Naive B cell (primary cell): ENCODE data around the gene GGCT. TPM values are rescaled to one million over a fixed set of nuclear protein-coding genes. Genes with fewer than 3 reads are reported as not detected.

ENCODE experiments used
- ATAC-seq, 2 donors: fragments of 150-1000 bp; cut with Tn5 transposase; 2 replicates each; pipeline ENCODE4 v1.10.0; 2021; ENCODE audit warnings: low read depth in 2 of 2, mild to moderate bottlenecking in 2 of 2, moderate library complexity in 2 of 2
- DNase-seq: peaks from one replicate; pipeline ENCODE4 v3.0.0; 2022
- H3K27ac Mint-ChIP-seq, 6 donors: one replicate each; pipeline ENCODE4 v1.8.0; 2020 to 2022; ENCODE audit warnings: mild to moderate bottlenecking in 6 of 6, mixed read lengths in 6 of 6, moderate library complexity in 5 of 6, inconsistent platforms in 2 of 6
- H3K27me3 Mint-ChIP-seq, 3 donors: one replicate each; pipeline ENCODE4 v1.8.0; 2021 to 2022; ENCODE audit warnings: mixed read lengths in 3 of 3, mild to moderate bottlenecking in 1 of 3
- H3K36me3 Mint-ChIP-seq, 2 donors: one replicate each; pipeline ENCODE4 v1.8.0; 2020 to 2022; ENCODE audit warnings: mixed read lengths in 2 of 2, inconsistent platforms in 1 of 2, mild to moderate bottlenecking in 1 of 2
- H3K4me1 Mint-ChIP-seq, 3 donors: one replicate each; pipeline ENCODE4 v1.8.0; 2020 to 2022; ENCODE audit warnings: mixed read lengths in 3 of 3, inconsistent platforms in 1 of 3, mild to moderate bottlenecking in 1 of 3, moderate library complexity in 1 of 3
- H3K4me3 Mint-ChIP-seq, 8 donors: one replicate each; pipeline ENCODE4 v1.8.0; 2020 to 2022; ENCODE audit warnings: mild to moderate bottlenecking in 8 of 8, mixed read lengths in 8 of 8, moderate library complexity in 8 of 8, inconsistent platforms in 2 of 8
- H3K9me3 Mint-ChIP-seq, 7 donors: one replicate each; pipeline ENCODE4 v1.8.0; 2020 to 2022; ENCODE audit warnings: mixed read lengths in 7 of 7, mild to moderate bottlenecking in 5 of 7, inconsistent platforms in 2 of 7, moderate library complexity in 1 of 7
- polyA plus RNA-seq, 6 donors: library from polyadenylated mRNA; unstranded; fragments of 300-500 nt; fragmentation: Illumina TruSeq; gene quantifications; one replicate each; pipeline ENCODE4 v1.2.3, GENCODE V29; 2021; ENCODE audit warnings: low read depth in 6 of 6

Gene GGCT
- polyA plus RNA-seq, 6 donors from 2014 or later, result 12.1 to 36.0 (median 28.8) TPM

- no peak overlapping the region for H3K4me3 Mint-ChIP-seq
- no peak for ATAC-seq
- peaks cover 0 to 3% (median 0%) of the 10 kb centered on the region in 7 donors for H3K9me3 Mint-ChIP-seq
- no peaks in the 10 kb centered on the region for H3K27me3 Mint-ChIP-seq
- peak overlapping the region in 4 of 6 donors; percentile 14 to 58 (median 42) for H3K27ac Mint-ChIP-seq
- peaks cover 0 to 8% of the 10 kb centered on the region in 2 donors for H3K36me3 Mint-ChIP-seq
- DNase-seq, result no peak
- peaks cover 62 to 98% (median 90%) of the 10 kb centered on the region in 3 donors for H3K4me1 Mint-ChIP-seq
Observed at GRCh38 chr7:30470771-30471170, 33.9 kb downstream of the GGCT start.

GRCh38 chr7:30470163-30470770 lies 34.4 kb downstream of the GGCT start:
- DNase-seq (no peak), ATAC-seq (no peak)
- Mint-ChIP-seq H3K27ac (peak overlapping the region in 5 of 6 donors; percentile 9 to 58 (median 40)), H3K4me3 (no peak overlapping the region), H3K27me3 (no peaks in the 10 kb centered on the region), H3K4me1 (peaks cover 62 to 98% (median 91%) of the 10 kb centered on the region in 3 donors), H3K9me3 (peaks cover 0 to 3% (median 0%) of the 10 kb centered on the region in 7 donors), H3K36me3 (peaks cover 0 to 8% of the 10 kb centered on the region in 2 donors)

GRCh38 chr7:30469303-30469702 lies 35.3 kb downstream of the GGCT start:
- DNase-seq, result no peak
- no peaks in the 10 kb centered on the region for H3K27me3 Mint-ChIP-seq
- peaks cover 64 to 98% (median 91%) of the 10 kb centered on the region in 3 donors for H3K4me1 Mint-ChIP-seq
- no peak for ATAC-seq
- H3K9me3 Mint-ChIP-seq, result peaks cover 0 to 3% (median 0%) of the 10 kb centered on the region in 7 donors
- peak overlapping the region in 3 of 6 donors; percentile 57 to 65 (median 58) for H3K27ac Mint-ChIP-seq
- peaks cover 0 to 3% of the 10 kb centered on the region in 2 donors for H3K36me3 Mint-ChIP-seq
- peak overlapping the region in 2 of 8 donors; percentile 24 to 70 for H3K4me3 Mint-ChIP-seq

GRCh38 chr7:30468791-30469190 lies 35.8 kb downstream of the GGCT start:
- Mint-ChIP-seq H3K4me1 (peaks cover 64 to 98% (median 91%) of the 10 kb centered on the region in 3 donors), H3K9me3 (peaks cover 0 to 3% (median 0%) of the 10 kb centered on the region in 7 donors), H3K27ac (peak overlapping the region in 4 of 6 donors; percentile 57 to 96 (median 62)), H3K27me3 (no peaks in the 10 kb centered on the region), H3K4me3 (peak overlapping the region in 2 of 8 donors; percentile 46 to 63), H3K36me3 (no peaks in the 10 kb centered on the region)
- no peak for DNase-seq
- no peak for ATAC-seq

GRCh38 chr7:30468041-30468440 lies 36.6 kb downstream of the GGCT start:
- no peak for DNase-seq
- Mint-ChIP-seq H3K27ac (peak overlapping the region in 5 of 6 donors; percentile 37 to 96 (median 62)), H3K4me1 (peaks cover 65 to 98% (median 91%) of the 10 kb centered on the region in 3 donors), H3K36me3 (no peaks in the 10 kb centered on the region), H3K27me3 (no peaks in the 10 kb centered on the region), H3K9me3 (peaks cover 0 to 3% (median 0%) of the 10 kb centered on the region in 7 donors), H3K4me3 (peak overlapping the region in 5 of 8 donors; percentile 2 to 63 (median 46))
- ATAC-seq, result peak; percentile 50 to 51

DNA sequence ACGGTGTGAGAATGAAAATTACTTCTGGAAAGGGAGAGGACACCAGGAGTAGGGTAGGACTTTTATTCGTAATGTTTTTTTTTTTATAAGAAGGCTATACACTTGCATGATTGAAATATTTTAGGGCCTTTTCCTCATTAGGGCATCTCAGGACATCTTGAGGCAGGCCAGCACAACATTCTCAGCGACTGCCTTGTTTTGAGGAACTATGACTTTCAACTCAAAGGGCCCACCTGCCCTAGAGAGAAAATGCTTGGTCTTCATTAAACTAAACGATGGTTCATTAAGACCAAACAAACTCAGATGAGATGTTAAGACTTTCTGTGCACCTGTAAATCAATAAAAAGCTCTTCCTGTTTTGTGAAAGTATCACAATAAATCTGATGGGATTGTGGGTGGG lies 37.4 kb downstream of the GGCT start:
- peak overlapping the region in 6 of 8 donors; percentile 9 to 65 (median 38) for H3K4me3 Mint-ChIP-seq
- DNase-seq (no peak), ATAC-seq (peak; percentile 41 to 60)

DNA sequence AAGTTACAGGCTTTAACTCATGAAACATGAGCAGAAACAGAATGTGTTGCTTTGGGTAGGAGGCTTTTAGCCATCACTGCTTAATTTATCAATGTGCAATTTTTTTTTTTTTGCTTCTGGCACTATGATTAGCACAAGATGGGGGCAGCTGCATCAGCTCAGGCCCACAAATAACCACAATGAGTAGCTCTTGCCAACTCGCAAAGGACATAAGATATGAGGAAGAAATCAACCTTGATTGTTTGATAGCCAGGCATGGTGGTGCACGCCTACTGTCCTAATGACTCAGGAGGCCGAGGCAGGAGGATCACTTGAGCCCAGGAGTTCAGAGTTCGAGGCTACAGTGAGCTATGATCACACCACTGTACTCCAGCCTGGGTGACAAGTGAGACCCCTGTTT lies 38.4 kb downstream of the GGCT start:
- H3K36me3 Mint-ChIP-seq, result no peaks in the 10 kb centered on the region
- H3K27ac Mint-ChIP-seq, result peak overlapping the region in 2 of 6 donors; percentile 41 to 63
- no peaks in the 10 kb centered on the region for H3K27me3 Mint-ChIP-seq
- no peak for DNase-seq
- ATAC-seq, result no peak
- peak overlapping the region in 1 of 8 donors; percentile 6 for H3K4me3 Mint-ChIP-seq
- no peaks in the 10 kb centered on the region for H3K9me3 Mint-ChIP-seq
- H3K4me1 Mint-ChIP-seq, result peaks cover 65 to 93% (median 89%) of the 10 kb centered on the region in 3 donors

More for the DNA sequence above, 37.4 kb downstream of the GGCT start:
- Mint-ChIP-seq H3K27me3 (no peaks in the 10 kb centered on the region), H3K4me1 (peaks cover 71 to 98% (median 94%) of the 10 kb centered on the region in 3 donors), H3K27ac (peak overlapping the region in 5 of 6 donors; percentile 21 to 69 (median 62)), H3K9me3 (peaks cover 0 to under 1% (median 0%) of the 10 kb centered on the region in 7 donors), H3K36me3 (no peaks in the 10 kb centered on the region)

DNA sequence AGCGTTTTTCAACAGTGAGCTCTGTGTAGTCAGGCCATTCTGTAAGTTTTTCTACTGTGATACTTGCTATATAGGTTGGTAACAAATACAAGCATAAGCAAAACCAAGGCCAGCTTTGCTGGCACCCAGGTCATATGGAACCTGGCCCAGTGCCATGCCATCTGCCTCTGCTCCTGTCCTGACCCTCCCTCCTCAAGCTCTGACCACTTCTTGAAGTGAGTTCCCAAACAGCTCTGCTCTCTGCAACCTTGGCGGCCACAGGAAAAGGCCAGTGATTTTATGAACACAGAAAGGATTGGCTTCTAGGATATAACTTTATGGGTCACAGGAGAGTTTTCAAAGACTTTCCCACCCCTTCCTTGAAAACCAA lies 38.8 kb downstream of the GGCT start:
- Mint-ChIP-seq H3K9me3 (no peaks in the 10 kb centered on the region), H3K36me3 (no peaks in the 10 kb centered on the region), H3K27ac (peak overlapping the region in 4 of 6 donors; percentile 41 to 63 (median 48)), H3K4me3 (peak overlapping the region in 1 of 8 donors; percentile 66), H3K4me1 (peaks cover 60 to 88% (median 84%) of the 10 kb centered on the region in 3 donors), H3K27me3 (no peaks in the 10 kb centered on the region)
- no peak for ATAC-seq
- DNase-seq, result no peak

DNA sequence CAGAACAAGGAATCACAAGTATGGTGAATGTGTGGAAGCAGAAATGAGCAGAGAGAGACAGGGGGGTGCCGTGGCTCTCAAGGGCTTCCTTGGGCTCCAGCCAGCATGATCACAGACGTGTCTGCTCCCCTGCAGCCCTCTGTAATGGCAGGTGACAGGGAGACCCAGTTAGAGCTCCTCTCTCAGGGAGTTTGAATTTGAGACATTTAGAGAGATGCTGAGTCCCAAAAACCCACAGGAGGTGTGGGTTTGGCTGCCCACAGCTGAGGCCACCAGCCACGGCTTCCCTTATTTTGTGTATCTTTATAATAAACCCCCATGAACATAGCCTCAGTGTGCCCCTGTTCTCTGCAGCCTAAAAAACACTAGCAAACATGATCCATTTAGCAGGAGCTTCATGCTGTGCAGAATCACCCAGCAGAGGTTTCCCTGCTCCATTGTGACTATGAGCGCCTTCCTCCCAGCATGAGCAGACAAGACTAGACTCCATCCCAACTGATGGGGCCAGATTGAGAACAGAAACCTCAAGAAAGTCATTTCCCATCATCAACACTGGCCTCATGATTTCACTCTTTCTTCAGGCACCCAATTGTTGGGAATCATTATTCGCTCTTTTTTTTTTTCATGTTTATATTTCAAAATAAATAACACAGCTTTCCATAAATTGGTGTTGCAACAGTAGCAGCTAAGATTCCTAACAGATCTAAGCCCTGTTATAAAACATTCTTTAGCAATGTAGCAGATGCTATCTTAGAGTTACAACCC lies 39.4 kb downstream of the GGCT start:
- peak overlapping the region in 3 of 6 donors; percentile 11 to 69 (median 51) for H3K27ac Mint-ChIP-seq
- H3K36me3 Mint-ChIP-seq, result peaks cover 0 to 3% of the 10 kb centered on the region in 2 donors
- peak overlapping the region in 3 of 8 donors; percentile 8 to 89 (median 10) for H3K4me3 Mint-ChIP-seq
- DNase-seq, result no peak
- H3K9me3 Mint-ChIP-seq, result no peaks in the 10 kb centered on the region
- H3K4me1 Mint-ChIP-seq, result peaks cover 56 to 84% (median 83%) of the 10 kb centered on the region in 3 donors
- ATAC-seq, result no peak
- no peaks in the 10 kb centered on the region for H3K27me3 Mint-ChIP-seq

- H3K4me3 Mint-ChIP-seq, result peak overlapping the region in 7 of 8 donors; percentile 15 to 89 (median 58)
- DNase-seq (no peak), ATAC-seq (peak; percentile 33 to 37)
- peaks cover 0 to 11% of the 10 kb centered on the region in 2 donors for H3K36me3 Mint-ChIP-seq
- peak overlapping the region in 3 of 6 donors; percentile 44 to 67 (median 51) for H3K27ac Mint-ChIP-seq
- peaks cover 54 to 77% (median 75%) of the 10 kb centered on the region in 3 donors for H3K4me1 Mint-ChIP-seq
- no peaks in the 10 kb centered on the region for H3K9me3 Mint-ChIP-seq
- no peaks in the 10 kb centered on the region for H3K27me3 Mint-ChIP-seq
Observed at GRCh38 chr7:30464231-30464671, 40.4 kb downstream of the GGCT start.

- ATAC-seq (peak; percentile 53 to 59), DNase-seq (no peak)
- no peaks in the 10 kb centered on the region for H3K9me3 Mint-ChIP-seq
- peaks cover 50 to 71% (median 68%) of the 10 kb centered on the region in 3 donors for H3K4me1 Mint-ChIP-seq
- H3K36me3 Mint-ChIP-seq, result peaks cover 0 to 11% of the 10 kb centered on the region in 2 donors
- H3K4me3 Mint-ChIP-seq, result peak overlapping the region; percentile 15 to 89 (median 56)
- H3K27ac Mint-ChIP-seq, result peak overlapping the region in 5 of 6 donors; percentile 31 to 91 (median 64)
- no peaks in the 10 kb centered on the region for H3K27me3 Mint-ChIP-seq
Observed at GRCh38 chr7:30463405-30464145, 41.1 kb downstream of the GGCT start.

DNA sequence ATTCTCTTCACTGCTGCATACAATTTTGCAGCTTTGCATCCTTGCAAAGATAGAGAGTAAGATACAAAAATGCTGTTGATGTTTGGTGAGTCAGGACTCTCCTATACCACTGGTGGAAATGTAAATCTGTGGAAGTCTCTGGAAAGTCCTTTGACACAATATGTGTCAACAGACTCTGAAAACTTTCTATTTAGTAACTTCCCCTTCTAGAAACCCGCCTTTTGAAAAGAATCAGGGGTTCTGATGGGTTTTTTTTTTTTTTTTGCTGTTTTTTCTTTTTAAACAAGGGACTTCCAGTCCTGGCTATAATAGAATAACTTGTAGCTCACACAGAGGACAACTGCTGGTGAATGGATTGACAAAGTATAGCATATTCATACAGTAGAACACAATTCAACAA lies 42.5 kb downstream of the GGCT start:
- Mint-ChIP-seq H3K27ac (peak overlapping the region in 1 of 6 donors; percentile 47), H3K36me3 (peaks cover 0 to 11% of the 10 kb centered on the region in 2 donors), H3K4me1 (peaks cover 38 to 57% (median 54%) of the 10 kb centered on the region in 3 donors), H3K9me3 (no peaks in the 10 kb centered on the region), H3K27me3 (no peaks in the 10 kb centered on the region), H3K4me3 (peak overlapping the region in 6 of 8 donors; percentile 2 to 89 (median 55))
- DNase-seq (no peak), ATAC-seq (peak in 1 of 2 donors; percentile 38)

- Mint-ChIP-seq H3K27ac (peak overlapping the region in 3 of 6 donors; percentile 27 to 69 (median 43)), H3K36me3 (peaks cover 0 to 11% of the 10 kb centered on the region in 2 donors), H3K4me1 (peaks cover 32 to 42% (median 35%) of the 10 kb centered on the region in 3 donors), H3K9me3 (no peaks in the 10 kb centered on the region), H3K4me3 (no peak overlapping the region), H3K27me3 (no peaks in the 10 kb centered on the region)
- DNase-seq, result no peak
- ATAC-seq, result no peak
Observed at GRCh38 chr7:30460246-30460633, 44.4 kb downstream of the GGCT start.
